ENCODE measurements around the gene NFATC4.

NFATC4 gene

GRCh38 chr14:24392325-24393091 is 24.5 kb downstream of the NFATC4 start:
- no peak for ATAC-seq (ENCODE audit: insufficient read depth, low read depth)

GRCh38 chr14:24394275-24394674 is 26.3 kb downstream of the NFATC4 start:
- Histone ChIP-seq H3K4me2 (ENCODE audit: insufficient read depth, low read length) (no peak overlapping the region), H3K4me3 (ENCODE audit: low read depth in 1 of 2, low read length in 2 of 2) (no peak overlapping the region), H3K9ac (ENCODE audit: low read depth, low read length) (no peak overlapping the region), H3K9me3 (ENCODE audit: insufficient read depth, low read length, severe bottlenecking) (no peaks in the 10 kb centered on the region), H3K79me2 (ENCODE audit: insufficient read depth, low read length) (no peaks in the 10 kb centered on the region), H3K36me3 (ENCODE audit: insufficient read depth, low read length) (no peaks in the 10 kb centered on the region), H4K20me1 (ENCODE audit: insufficient read depth, low read length) (no peaks in the 10 kb centered on the region), H3K27me3 (ENCODE audit: insufficient read depth, low read length, poor library complexity) (peaks cover 38% of the 10 kb centered on the region), H3K27ac (ENCODE audit: low read length) (no peak overlapping the region), H3K4me1 (ENCODE audit: insufficient read depth, low read length) (no peaks in the 10 kb centered on the region), H2AFZ (ENCODE audit: low read depth, low read length) (no peak overlapping the region)
- ATAC-seq (ENCODE audit: insufficient read depth, low read depth) (no peak), DNase-seq (no peak)
- TF ChIP-seq CTCF (IDR thresholded peaks at IDR 0.05; ENCODE audit: borderline replicate concordance, extremely low read depth, low read length, poor library complexity, severe bottlenecking) = no peak
- TF ChIP-seq EZH2 (IDR thresholded peaks at IDR 0.05; ENCODE audit: borderline replicate concordance, low read depth, low read length, severe bottlenecking) = no peak

More at GRCh38 chr14:24392325-24393091, 24.5 kb downstream of the NFATC4 start:
- Histone ChIP-seq H3K27me3 (ENCODE audit: insufficient read depth, low read length, poor library complexity) (peaks cover 32% of the 10 kb centered on the region), H2AFZ (ENCODE audit: low read depth, low read length) (no peak overlapping the region), H3K27ac (ENCODE audit: low read length) (no peak overlapping the region), H3K9me3 (ENCODE audit: insufficient read depth, low read length, severe bottlenecking) (no peaks in the 10 kb centered on the region), H3K4me1 (ENCODE audit: insufficient read depth, low read length) (no peaks in the 10 kb centered on the region), H3K4me3 (ENCODE audit: low read depth in 1 of 2, low read length in 2 of 2) (no peak overlapping the region), H4K20me1 (ENCODE audit: insufficient read depth, low read length) (no peaks in the 10 kb centered on the region), H3K4me2 (ENCODE audit: insufficient read depth, low read length) (no peak overlapping the region), H3K79me2 (ENCODE audit: insufficient read depth, low read length) (no peaks in the 10 kb centered on the region), H3K9ac (ENCODE audit: low read depth, low read length) (no peak overlapping the region), H3K36me3 (ENCODE audit: insufficient read depth, low read length) (no peaks in the 10 kb centered on the region)
- DNase-seq = no peak
- TF ChIP-seq EZH2 (IDR thresholded peaks at IDR 0.05; ENCODE audit: borderline replicate concordance, low read depth, low read length, severe bottlenecking) (no peak), CTCF (IDR thresholded peaks at IDR 0.05; ENCODE audit: borderline replicate concordance, extremely low read depth, low read length, poor library complexity, severe bottlenecking) (no peak)

- Histone ChIP-seq H3K4me1 (ENCODE audit: insufficient read depth, low read length) (no peaks in the 10 kb centered on the region), H3K4me2 (ENCODE audit: insufficient read depth, low read length) (no peak overlapping the region), H3K27me3 (ENCODE audit: insufficient read depth, low read length, poor library complexity) (peaks cover 38% of the 10 kb centered on the region), H3K9ac (ENCODE audit: low read depth, low read length) (no peak overlapping the region), H2AFZ (ENCODE audit: low read depth, low read length) (no peak overlapping the region), H3K9me3 (ENCODE audit: insufficient read depth, low read length, severe bottlenecking) (no peaks in the 10 kb centered on the region), H3K36me3 (ENCODE audit: insufficient read depth, low read length) (no peaks in the 10 kb centered on the region), H3K27ac (ENCODE audit: low read length) (no peak overlapping the region), H3K4me3 (ENCODE audit: low read depth in 1 of 2, low read length in 2 of 2) (no peak overlapping the region), H4K20me1 (ENCODE audit: insufficient read depth, low read length) (no peaks in the 10 kb centered on the region), H3K79me2 (ENCODE audit: insufficient read depth, low read length) (no peaks in the 10 kb centered on the region)
- TF ChIP-seq EZH2 (IDR thresholded peaks at IDR 0.05; ENCODE audit: borderline replicate concordance, low read depth, low read length, severe bottlenecking) (no peak), CTCF (IDR thresholded peaks at IDR 0.05; ENCODE audit: borderline replicate concordance, extremely low read depth, low read length, poor library complexity, severe bottlenecking) (no peak)
- DNase-seq (no peak), ATAC-seq (ENCODE audit: insufficient read depth, low read depth) (no peak)
These were observed 27.9 kb downstream of the NFATC4 start for GRCh38 chr14:24395609-24396582.

Data from DND-41 (cell line).